GM18502 (cell line): ENCODE results near the gene CGB3.

Experiments used
- ATAC-seq: cut with Tn5 transposase; IDR thresholded peaks from one replicate; pipeline ENCODE4 v1.9.1; 2021; ENCODE audit warnings: mild to moderate bottlenecking; ENCODE audit not compliant: unreplicated experiment, poor library complexity

CGB3 gene

GRCh38 chr19:49017666-49018351, 6.3 kb downstream of the CGB3 start:
- ATAC-seq, result no peak

DNA sequence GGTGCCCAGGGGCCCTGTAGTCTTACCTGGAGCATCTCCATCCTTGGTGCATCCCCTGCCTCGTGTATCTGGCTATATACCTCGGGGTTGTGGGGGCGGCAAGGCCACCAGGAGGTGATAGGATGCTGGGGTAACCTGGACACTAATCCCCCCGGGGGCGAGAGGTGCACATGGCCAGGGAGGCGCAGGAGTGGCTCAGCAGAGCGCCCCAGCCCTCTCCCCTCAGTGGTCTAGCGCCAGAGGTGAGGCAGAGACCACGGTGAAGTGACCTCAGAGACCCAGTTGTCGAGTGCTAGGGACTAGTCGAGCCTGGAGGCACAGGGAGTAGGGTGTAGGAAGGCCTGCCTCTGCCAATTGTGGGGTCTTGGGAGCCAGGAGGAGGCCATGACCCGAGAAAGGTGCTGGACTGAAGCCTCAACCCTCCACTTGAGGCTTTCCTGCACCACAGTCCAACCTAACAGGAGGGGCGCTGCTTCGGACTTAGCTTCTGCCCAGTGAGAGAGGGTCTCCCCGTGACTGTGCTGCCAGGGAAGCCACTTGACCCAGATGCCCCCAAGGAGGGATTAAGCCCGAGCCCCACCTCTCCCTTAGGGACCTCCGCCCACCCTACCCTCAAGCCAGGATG, 7.0 kb downstream of the CGB3 start, which contains the start of gene LHB:
Gene LHB, minus strand, starts transcription at position 51 of the 625 bp plus-strand sequence. Its CDS starts 10 bp downstream, at position 41.
- ATAC-seq, result no peak

DNA sequence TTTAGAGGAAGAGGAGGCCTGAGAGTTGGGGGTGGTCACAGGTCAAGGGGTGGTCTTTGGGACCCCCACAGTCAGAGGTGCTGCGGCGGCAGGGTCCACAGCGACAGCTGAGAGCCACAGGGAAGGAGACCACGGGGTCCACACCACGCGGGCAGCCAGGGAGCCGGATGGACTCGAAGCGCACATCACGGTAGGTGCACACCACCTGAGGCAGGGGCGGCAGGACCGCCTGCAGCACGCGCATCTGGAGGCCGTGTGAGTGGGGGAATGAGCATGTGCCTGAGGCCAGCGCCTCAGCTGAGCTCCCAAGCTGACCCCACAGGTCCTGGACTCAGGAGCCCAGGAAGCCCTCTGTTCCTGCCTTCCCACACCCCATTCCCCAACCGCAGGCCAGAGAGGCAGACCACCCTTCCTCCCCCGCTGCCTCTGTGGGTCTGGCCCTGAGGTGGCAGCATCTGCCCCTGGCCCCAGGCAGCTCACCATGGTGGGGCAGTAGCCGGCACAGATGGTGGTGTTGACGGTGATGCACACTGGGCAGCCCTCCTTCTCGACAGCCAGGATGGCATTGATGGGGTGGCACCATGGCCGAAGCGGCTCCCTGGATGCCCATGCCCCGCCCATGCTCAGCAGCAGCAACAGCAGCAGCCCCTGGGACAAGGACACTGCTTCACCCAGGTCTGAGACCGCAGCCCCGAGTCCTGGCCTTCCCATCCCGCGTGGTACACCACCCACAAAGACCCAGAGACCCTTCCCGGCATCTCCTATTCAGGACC, 7.9 kb downstream of the CGB3 start:
- ATAC-seq, result no peak

DNA sequence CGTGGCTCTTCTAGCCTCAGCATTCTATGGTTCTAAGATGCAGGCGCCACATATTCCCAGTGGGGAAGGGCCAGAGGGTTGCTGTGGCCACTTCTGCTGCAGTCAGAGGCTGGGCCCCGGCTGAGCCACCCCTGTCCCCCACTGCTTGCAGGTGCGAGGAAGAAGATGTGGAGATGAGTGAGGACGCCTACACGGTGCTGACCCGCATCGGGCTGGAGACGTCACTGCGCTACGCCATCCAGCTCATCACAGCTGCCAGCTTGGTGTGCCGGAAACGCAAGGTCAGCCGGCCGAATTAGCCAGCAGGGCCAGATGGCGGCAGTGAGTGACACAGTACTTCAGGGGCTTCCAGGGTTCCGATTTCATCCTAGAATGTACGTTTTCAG, 9.3 kb downstream of the CGB3 start:
- ATAC-seq, result no peak

DNA sequence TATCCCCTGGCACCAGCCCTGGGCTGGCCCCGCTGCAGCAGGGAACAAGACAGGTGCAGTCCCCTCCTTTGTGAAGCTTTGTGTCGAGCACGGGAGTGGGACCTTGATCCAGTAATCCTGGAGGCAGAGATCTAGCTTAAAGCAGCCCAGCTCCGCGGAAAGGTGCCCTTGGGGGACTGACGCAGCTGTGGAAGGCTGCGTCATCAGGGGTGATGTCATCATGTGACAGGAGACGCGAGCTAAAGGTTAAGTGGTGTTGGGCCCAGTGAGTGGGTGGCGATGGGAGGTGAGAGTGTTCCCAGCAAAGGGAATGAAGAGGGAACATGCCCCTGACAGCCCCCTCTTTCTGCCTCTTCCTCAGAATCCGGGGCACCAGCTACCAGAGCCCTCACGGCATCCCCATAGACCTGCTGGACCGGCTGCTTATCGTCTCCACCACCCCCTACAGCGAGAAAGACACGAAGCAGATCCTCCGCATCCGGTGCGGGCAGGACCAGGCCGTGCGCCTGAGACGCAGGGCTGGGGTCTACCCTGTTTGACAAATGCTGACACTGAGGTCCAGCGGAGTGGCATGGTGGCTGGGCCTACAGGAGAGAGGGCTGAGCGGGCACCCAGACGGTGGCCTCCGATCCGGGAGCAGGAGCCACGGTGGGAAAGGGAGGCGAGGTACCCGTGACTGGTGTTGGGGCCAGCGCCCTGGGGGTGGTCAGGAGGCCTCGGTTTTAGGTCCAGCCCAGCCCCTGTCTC, 9.8 kb downstream of the CGB3 start:
- no peak for ATAC-seq

DNA sequence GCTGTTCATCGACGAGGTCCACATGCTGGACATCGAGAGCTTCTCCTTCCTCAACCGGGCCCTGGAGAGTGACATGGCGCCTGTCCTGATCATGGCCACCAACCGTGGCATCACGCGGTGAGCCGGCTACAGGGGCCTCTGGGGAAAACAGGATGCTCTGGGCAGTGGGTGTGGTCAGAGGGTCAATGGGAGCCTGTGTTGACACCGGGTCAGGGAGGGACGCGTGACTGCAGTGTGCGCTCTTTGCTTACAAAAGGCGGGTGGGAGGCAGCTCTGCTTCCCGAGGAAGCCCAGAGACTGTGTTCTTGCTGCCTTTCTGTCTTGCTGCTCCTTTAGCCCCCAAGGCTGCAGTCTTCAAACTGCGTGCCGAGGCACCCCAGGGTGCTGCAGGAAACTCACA, 12.9 kb downstream of the CGB3 start:
- no peak for ATAC-seq

DNA sequence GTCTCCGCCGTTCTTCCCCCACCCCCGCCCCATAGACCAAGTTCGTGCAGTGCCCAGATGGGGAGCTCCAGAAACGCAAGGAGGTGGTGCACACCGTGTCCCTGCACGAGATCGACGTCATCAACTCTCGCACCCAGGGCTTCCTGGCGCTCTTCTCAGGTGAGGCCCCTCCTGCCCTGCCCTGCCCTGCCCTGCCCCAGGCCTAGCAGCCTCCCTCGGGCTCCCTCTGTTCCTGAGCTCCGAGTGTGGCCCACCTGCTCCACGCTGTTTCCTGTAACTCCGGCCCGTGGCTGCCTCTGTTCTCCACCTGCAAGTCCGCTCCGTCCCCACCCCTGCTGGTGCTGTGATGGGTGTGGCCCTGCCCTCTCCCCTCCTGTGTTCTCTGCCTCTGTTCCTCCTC, 13.7 kb downstream of the CGB3 start:
- no peak for ATAC-seq

GRCh38 chr19:49009828-49010227, 14.3 kb downstream of the CGB3 start:
- ATAC-seq, result no peak

DNA sequence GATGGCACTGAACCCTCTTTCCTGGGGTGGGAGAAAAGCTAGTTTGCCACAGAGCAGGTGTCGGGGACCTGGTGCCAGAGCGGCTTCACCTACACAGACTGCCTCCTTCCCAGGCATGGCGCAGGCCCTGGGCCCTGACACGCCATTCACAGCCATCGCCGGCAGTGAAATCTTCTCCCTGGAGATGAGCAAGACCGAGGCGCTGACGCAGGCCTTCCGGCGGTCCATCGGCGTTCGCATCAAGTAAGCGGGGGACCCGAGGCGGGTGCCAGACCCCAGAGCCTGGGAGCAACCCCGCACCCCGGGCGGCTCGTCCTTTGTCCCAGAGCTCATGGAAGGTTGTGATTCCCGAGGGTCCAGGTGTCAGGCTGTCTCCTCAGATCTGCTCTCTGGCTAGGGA, 17.2 kb downstream of the CGB3 start:
- no peak for ATAC-seq

GRCh38 chr19:49004964-49005614, 19.0 kb downstream of the CGB3 start:
- ATAC-seq, result no peak

DNA sequence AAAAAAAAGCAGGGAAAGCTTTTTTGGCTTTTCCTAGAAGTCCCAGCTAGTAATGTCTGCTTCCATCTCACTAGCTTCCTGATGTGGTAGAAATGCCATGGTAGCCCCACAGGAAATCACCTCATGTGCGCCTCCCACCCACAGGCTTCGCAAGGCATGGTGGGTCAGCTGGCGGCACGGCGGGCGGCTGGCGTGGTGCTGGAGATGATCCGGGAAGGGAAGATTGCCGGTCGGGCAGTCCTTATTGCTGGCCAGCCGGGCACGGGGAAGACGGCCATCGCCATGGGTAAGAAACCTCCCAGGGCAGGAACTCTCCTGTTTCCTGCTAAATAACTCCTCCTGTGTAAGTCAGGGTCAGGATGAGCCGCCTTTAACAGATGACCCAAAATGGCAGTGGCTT, 20.0 kb downstream of the CGB3 start:
- no peak for ATAC-seq

GRCh38 chr19:48999481-49000325, 24.4 kb downstream of the CGB3 start:
- no peak for ATAC-seq

GRCh38 chr19:48997972-48998371, 26.2 kb downstream of the CGB3 start:
- no peak for ATAC-seq

DNA sequence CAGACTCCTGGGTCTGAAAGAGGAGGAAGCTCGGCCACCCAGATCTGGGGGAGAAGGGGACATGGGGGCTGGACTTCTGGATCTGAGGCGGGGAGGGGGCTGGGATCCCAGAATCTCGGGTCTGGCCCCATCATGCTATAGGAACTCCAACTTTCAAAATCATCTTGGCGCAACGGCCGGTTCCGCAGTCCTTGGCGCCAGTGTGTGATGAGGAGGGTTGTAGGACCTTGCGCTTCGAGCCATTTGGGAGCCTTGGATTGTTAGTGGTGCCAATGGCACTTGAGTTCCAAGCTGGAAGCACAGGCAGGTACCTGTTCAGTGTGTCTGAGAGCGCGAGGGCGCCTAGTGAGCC, 30.1 kb downstream of the CGB3 start:
- no peak for ATAC-seq

GRCh38 chr19:48993175-48994034, 30.7 kb downstream of the CGB3 start, which contains the start of the genes GYS1 and RUVBL2:
Gene GYS1 (minus strand): TSS chr19:48993309. CDS start chr19:48993112, 197 bp downstream.
Gene RUVBL2 (plus strand): TSS chr19:48993887. CDS start chr19:48993912, 25 bp downstream.
- peak; percentile 78 for ATAC-seq

DNA sequence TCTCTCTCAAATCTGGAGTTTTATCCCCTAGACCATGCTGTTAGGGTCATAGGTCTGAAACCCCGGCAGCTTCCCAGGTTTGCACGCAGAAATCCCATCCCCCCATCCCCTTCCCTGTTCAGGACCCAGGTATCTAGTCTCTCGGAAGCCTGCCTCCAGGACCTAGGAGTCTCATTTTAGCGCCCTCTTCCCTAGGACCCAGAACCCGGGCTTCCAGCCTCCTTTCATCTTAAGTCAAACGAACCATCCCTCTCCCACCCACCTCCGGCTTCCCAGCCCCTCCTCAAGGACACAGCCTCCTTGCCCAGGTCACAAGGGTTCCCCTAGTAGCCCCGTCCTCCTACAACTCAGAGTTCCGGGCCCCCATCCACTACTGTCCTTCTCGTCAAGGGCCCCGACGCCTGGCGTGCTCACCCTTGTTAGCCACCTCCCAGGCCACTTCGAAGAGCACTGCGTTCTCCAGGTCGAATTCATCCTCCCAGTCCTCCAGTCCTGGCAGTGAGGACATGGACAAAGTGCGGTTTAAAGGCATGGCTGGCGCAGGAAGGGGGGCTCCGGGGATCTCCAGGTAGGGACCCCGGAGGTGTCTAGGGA, 31.5 kb downstream of the CGB3 start:
- ATAC-seq, result no peak

- ATAC-seq, result no peak
Observed at GRCh38 chr19:48991873-48992580, 32.1 kb downstream of the CGB3 start.
